H1 (cell line): ENCODE measurements around the gene CSGALNACT2. TPM values are rescaled to one million over a fixed set of nuclear protein-coding genes. Genes with fewer than 3 reads are reported as not detected.

Experiments
- CTCF ChIA-PET: fragments of 300-600 bp; sonication (Branson Sonifier 250); formaldehyde crosslinking; loops from one replicate; lab custom pipeline; 2021; ENCODE audit not compliant: partially characterized antibody; lab: Charles Lee
- POLR2A ChIA-PET: fragments of 300-600 bp; sonication (Branson Sonifier 250); formaldehyde crosslinking; loops from one replicate; lab custom pipeline; 2021; ENCODE audit warnings: inconsistent platforms; ENCODE audit not compliant: partially characterized antibody; lab: Charles Lee
- DNase-seq, 2 experiments: peaks; one replicate each; pipeline versions ENCODE4 v3.0.0 to v3.0.0-alpha.2; 2010 to 2022; ENCODE audit warnings: low spot score in 2 of 2, low read depth in 1 of 2, mixed read lengths in 1 of 2
- FAIRE-seq: peaks from 2 replicates; lab custom pipeline; 2011; peaks lifted over from hg19 to GRCh38; lab: Jason Lieb, UNC
- H2AFZ ChIP-seq: 2 replicates; pipeline ENCODE4 v1.8.1; 2012; ENCODE audit warnings: low read length, inconsistent platforms
- H2AK5ac ChIP-seq: 2 replicates; pipeline ENCODE4 v1.6.1; 2013; ENCODE audit warnings: low read depth, low read length
- H2BK120ac ChIP-seq: replicated peaks from 2 replicates; pipeline ENCODE3; 2013; ENCODE audit warnings: low read depth, low read length, inconsistent platforms
- H2BK12ac ChIP-seq: 2 replicates; pipeline ENCODE4 v1.6.1; 2013; ENCODE audit warnings: low read depth, low read length
- H2BK15ac ChIP-seq: 2 replicates; pipeline ENCODE4 v1.6.1; 2013; ENCODE audit warnings: low read length
- H2BK20ac ChIP-seq: 2 replicates; pipeline ENCODE4 v1.6.1; 2013; ENCODE audit warnings: low read length
- H2BK5ac ChIP-seq: 2 replicates; pipeline ENCODE4 v1.6.1; 2013; ENCODE audit warnings: low read depth, low read length
- H3K14ac ChIP-seq: 2 replicates; pipeline ENCODE4 v1.6.1; 2013; ENCODE audit warnings: inconsistent platforms; ENCODE audit not compliant: insufficient read length
- H3K18ac ChIP-seq: 2 replicates; pipeline ENCODE4 v1.6.1; 2013; ENCODE audit warnings: low read length; ENCODE audit errors: extremely low read depth
- H3K23ac ChIP-seq: 2 replicates; pipeline ENCODE4 v1.6.1; 2013; ENCODE audit warnings: inconsistent platforms; ENCODE audit not compliant: insufficient read length
- H3K23me2 ChIP-seq: 2 replicates; pipeline ENCODE4 v1.6.1; 2013; ENCODE audit warnings: low read depth, low read length
- H3K27ac ChIP-seq: 2 replicates; pipeline ENCODE4 v1.6.1; 2011; ENCODE audit warnings: low read depth, low read length, inconsistent platforms
- H3K27me3 ChIP-seq, 4 experiments: replicated peaks in 1 of 4; 1 replicate in 1 of 4; 2 replicates in 3 of 4; pipeline versions ENCODE4 v1.6.1 to v1.8.1; 2011 to 2013; ENCODE audit warnings: low read length in 3 of 4, mild to moderate bottlenecking in 3 of 4, inconsistent platforms in 2 of 4, mixed read lengths in 2 of 4, moderate library complexity in 1 of 4; ENCODE audit not compliant: control insufficient read depth in 3 of 4, insufficient read depth in 3 of 4; ENCODE audit errors: extremely low read depth in 1 of 4
- H3K36me3 ChIP-seq, 4 experiments: 2 replicates each; pipeline versions ENCODE4 v1.6.1 to v1.8.1; 2011 to 2013; ENCODE audit warnings: mild to moderate bottlenecking in 4 of 4, low read length in 3 of 4, moderate library complexity in 2 of 4, control low read depth in 1 of 4, inconsistent platforms in 1 of 4; ENCODE audit not compliant: insufficient read depth in 4 of 4, control insufficient read depth in 2 of 4
- H3K4ac ChIP-seq: replicated peaks from 2 replicates; pipeline ENCODE3; 2013; ENCODE audit warnings: low read length, low read depth, mixed read lengths, inconsistent platforms; ENCODE audit not compliant: insufficient read length
- H3K4me1 ChIP-seq, 4 experiments: replicated peaks in 1 of 4; 1 replicate in 1 of 4; 2 replicates in 3 of 4; pipeline versions ENCODE4 v1.6.1 to v1.8.1; 2011 to 2013; ENCODE audit warnings: low read length in 3 of 4, inconsistent platforms in 2 of 4, mixed read lengths in 1 of 4; ENCODE audit not compliant: insufficient read depth in 4 of 4, control insufficient read depth in 3 of 4
- H3K4me2 ChIP-seq, 2 experiments: 2 replicates each; pipeline versions ENCODE4 v1.6.1 to v1.8.1; 2011 to 2013; ENCODE audit warnings: low read depth in 2 of 2, low read length in 2 of 2, control low read depth in 1 of 2, inconsistent platforms in 1 of 2, mild to moderate bottlenecking in 1 of 2; ENCODE audit not compliant: insufficient read depth in 1 of 2
- H3K4me3 ChIP-seq, 4 experiments: fragments of 200-600, 300-600 bp in 1 of 4; sonication (generic), shearing (Covaris generic), sonication (Bioruptor Twin) in 1 of 4; 2 replicates each; pipeline versions ENCODE4 v1.5.1 to v1.8.1; 2011 to 2016; ENCODE audit warnings: low read length in 4 of 4, low read depth in 3 of 4, control low read depth in 2 of 4, inconsistent platforms in 2 of 4, mild to moderate bottlenecking in 2 of 4, mixed read lengths in 1 of 4, moderate library complexity in 1 of 4; ENCODE audit not compliant: insufficient read depth in 2 of 4; ENCODE audit errors: extremely low read depth in 1 of 4
- H3K56ac ChIP-seq: replicated peaks from 2 replicates; pipeline ENCODE3; 2013; ENCODE audit warnings: low read depth, mild to moderate bottlenecking, mixed read lengths, low read length, inconsistent platforms; ENCODE audit not compliant: insufficient read length
- H3K79me1 ChIP-seq: 2 replicates; pipeline ENCODE4 v1.6.1; 2013; ENCODE audit warnings: low read depth, low read length, control low read depth
- H3K79me2 ChIP-seq, 2 experiments: 2 replicates each; pipeline versions ENCODE4 v1.6.1 to v1.8.1; 2012 to 2013; ENCODE audit warnings: low read length in 2 of 2, mild to moderate bottlenecking in 2 of 2, inconsistent platforms in 1 of 2; ENCODE audit not compliant: insufficient read depth in 2 of 2, control insufficient read depth in 1 of 2
- H3K9ac ChIP-seq, 4 experiments: replicated peaks in 1 of 4; 1 replicate in 1 of 4; 2 replicates in 3 of 4; pipeline versions ENCODE4 v1.6.1 to v1.8.1; 2011 to 2013; ENCODE audit warnings: low read depth in 3 of 4, low read length in 3 of 4, control low read depth in 2 of 4, mild to moderate bottlenecking in 2 of 4, moderate library complexity in 2 of 4, inconsistent platforms in 1 of 4; ENCODE audit errors: extremely low read depth in 1 of 4
- H3K9me3 ChIP-seq, 2 experiments: 2 replicates each; pipeline versions ENCODE4 v1.6.1 to v1.8.1; 2012 to 2013; ENCODE audit warnings: mild to moderate bottlenecking in 2 of 2, moderate library complexity in 2 of 2, control low read depth in 1 of 2, inconsistent platforms in 1 of 2, low read depth in 1 of 2, low read length in 1 of 2, mixed read lengths in 1 of 2; ENCODE audit not compliant: insufficient read depth in 2 of 2
- H4K20me1 ChIP-seq, 2 experiments: replicated peaks in 1 of 2; 2 replicates each; pipeline versions ENCODE3 to v1.8.1; 2011 to 2013; ENCODE audit warnings: inconsistent platforms in 2 of 2, low read length in 2 of 2, mild to moderate bottlenecking in 1 of 2; ENCODE audit not compliant: insufficient read depth in 2 of 2, control insufficient read depth in 1 of 2
- H4K5ac ChIP-seq: 2 replicates; pipeline ENCODE4 v1.6.1; 2013; ENCODE audit warnings: low read length, low read depth, mixed read lengths, inconsistent platforms; ENCODE audit not compliant: insufficient read length
- H4K8ac ChIP-seq: 2 replicates; pipeline ENCODE4 v1.8.0; 2013; ENCODE audit warnings: mild to moderate bottlenecking, moderate library complexity, low read length, inconsistent platforms; ENCODE audit not compliant: insufficient read depth; ENCODE audit errors: extremely low read depth
- H4K91ac ChIP-seq: replicated peaks from 2 replicates; pipeline ENCODE3; 2013; ENCODE audit warnings: low read length, mixed read lengths, inconsistent platforms; ENCODE audit not compliant: insufficient read length
- EP300 ChIP-seq, 2 experiments: IDR thresholded peaks; 1 replicate in 1 of 2; 2 replicates in 1 of 2; pipeline ENCODE4 v1.6.1; 2011 to 2012; ENCODE audit warnings: low read depth in 2 of 2, low read length in 2 of 2, mild to moderate bottlenecking in 2 of 2, borderline replicate concordance in 1 of 2, inconsistent platforms in 1 of 2, moderate library complexity in 1 of 2
- NRF1 ChIP-seq: IDR thresholded peaks from 2 replicates; pipeline ENCODE4 v1.6.1; 2011; ENCODE audit warnings: mild to moderate bottlenecking, low read depth, low read length, improper control_type of control experiment
- TBP ChIP-seq: IDR thresholded peaks from 2 replicates; pipeline ENCODE4 v1.6.1; 2011; ENCODE audit warnings: low read depth, low read length, improper control_type of control experiment
- WGBS, 2 experiments: shearing (Covaris generic) in 1 of 2; methylation state at CpG; one replicate each; pipeline versions ENCODE4 v1.1.6 to v1.1.7; 2013 to 2015; ENCODE audit warnings: low lambda C conversion rate in 2 of 2, mixed read lengths in 2 of 2, inconsistent platforms in 1 of 2, low coverage in 1 of 2, missing lambda C conversion rate in 1 of 2; ENCODE audit not compliant: insufficient replicate concordance in 2 of 2, insufficient coverage in 1 of 2, insufficient read length in 1 of 2; ENCODE audit errors: extremely low coverage in 1 of 2, missing lambda C conversion rate in 1 of 2; 5-methylcytosine and 5-hydroxymethylcytosine counted together
- polyA plus RNA-seq, 7 experiments: library from polyadenylated mRNA; depleted of rRNA in 3 of 7; stranded (reverse) in 5 of 7; unstranded in 2 of 7; fragments of >200 nt in 5 of 7; fragments of 200-250 nt in 2 of 7; gene quantifications; 1 replicate in 5 of 7; 2 replicates in 1 of 7; 4 replicates in 1 of 7; pipeline versions ENCODE4 v1.2.1 to v1.2.3, GENCODE V29; 2011 to 2013; ENCODE audit warnings: missing spikeins in 2 of 7, mixed read lengths in 2 of 7
- total RNA-seq: library from RNA; stranded (reverse); fragmentation: NEBNext Ultra II Directional; extraction: Animal tissue kit (Norgen Biotek cat#: 25700); gene quantifications from 2 replicates; pipeline ENCODE4 v1.2.1, GENCODE V29; 2021

CSGALNACT2 gene
- total and polyA plus RNA-seq, 2 of the 8 experiments (the other 6 are each of a cell fraction or from before 2014, with no cell fraction given): 2.6 to 5.3 TPM

DNA sequence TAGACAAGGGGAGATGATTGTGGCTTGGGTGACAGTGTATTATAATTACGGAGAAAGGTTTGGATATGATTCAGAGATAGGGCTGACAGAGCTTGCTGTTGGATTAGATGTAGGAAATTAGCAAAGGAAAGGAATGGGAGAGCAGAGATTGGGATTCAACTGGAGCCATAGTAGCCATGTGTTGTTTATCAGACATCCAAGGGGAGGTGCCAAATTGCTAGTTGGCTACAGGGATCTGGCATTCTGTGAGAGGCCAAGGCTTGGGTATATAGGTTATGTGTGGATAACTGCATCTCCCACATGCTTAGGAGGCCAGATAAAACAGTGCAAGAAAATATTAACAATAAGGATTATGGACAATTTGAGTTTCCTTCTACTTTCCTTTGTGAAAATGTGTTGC, 34.9 kb downstream of the CSGALNACT2 start:
- H3K4me2 ChIP-seq: no peak overlapping the region
- no peak overlapping the region for H3K18ac ChIP-seq
- no peak overlapping the region for H2BK12ac ChIP-seq
- DNase-seq: no peak
- H2AFZ ChIP-seq: no peak overlapping the region
- H4K20me1 ChIP-seq: peaks cover 0 to 5% of the 10 kb centered on the region in 2 experiments
- H3K4me3 ChIP-seq: no peak overlapping the region
- H3K23ac ChIP-seq: no peak overlapping the region
- H2BK120ac ChIP-seq: no peak overlapping the region
- H3K79me1 ChIP-seq: no peaks in the 10 kb centered on the region
- H3K27me3 ChIP-seq: no peaks in the 10 kb centered on the region
- no peak overlapping the region for H2AK5ac ChIP-seq
- POLR2A ChIA-PET: no interaction called here
- peaks cover 0 to 2% (median 0%) of the 10 kb centered on the region in 4 experiments; a peak in 1 of 8 replicates for H3K36me3 ChIP-seq
- H3K23me2 ChIP-seq: no peaks in the 10 kb centered on the region; the same call in 1 of the 2 replicates
- no peaks in the 10 kb centered on the region; a peak in 1 of 7 replicates for H3K4me1 ChIP-seq
- H3K4ac ChIP-seq: no peak overlapping the region
- H4K5ac ChIP-seq: no peak overlapping the region
- no peaks in the 10 kb centered on the region for H3K9me3 ChIP-seq
- CTCF ChIA-PET: interaction anchor here (1.0 to 10.6 kb wide), 5 partner anchors 9 to 46 kb away, joined by 3 to 86 read pairs (median 16); no protein-coding TSS in a partner anchor
- FAIRE-seq: no peak
- H4K8ac ChIP-seq: no peak overlapping the region
- H3K27ac ChIP-seq: no peak overlapping the region
- no peaks in the 10 kb centered on the region for H3K79me2 ChIP-seq
- H2BK5ac ChIP-seq: no peak overlapping the region
- H2BK20ac ChIP-seq: no peak overlapping the region
- no peak overlapping the region for H4K91ac ChIP-seq
- no peak overlapping the region for H3K9ac ChIP-seq
- no peak overlapping the region for H3K14ac ChIP-seq
- H3K56ac ChIP-seq: no peak overlapping the region
- WGBS, 2 experiments: 95% methylated on average over 1 of the region's 1 CpG; no CpG with 5 or more reads in 1 of the 2 experiments
- no peak overlapping the region for H2BK15ac ChIP-seq
- TF ChIP-seq EP300 (IDR thresholded peaks at IDR 0.05; ENCODE audit: borderline replicate concordance in 1 of 2, low read depth in 2 of 2, low read length in 2 of 2): no peak
- no peak for TF ChIP-seq TBP
- no peak for TF ChIP-seq NRF1
